ENCODE measurements around the gene NPEPL1. TPM values are rescaled to one million over a fixed set of nuclear protein-coding genes. Genes with fewer than 3 reads are reported as not detected.

The NPEPL1 gene
- total RNA-seq, 1 experiment from 2014 or later: 71.6 TPM

DNA sequence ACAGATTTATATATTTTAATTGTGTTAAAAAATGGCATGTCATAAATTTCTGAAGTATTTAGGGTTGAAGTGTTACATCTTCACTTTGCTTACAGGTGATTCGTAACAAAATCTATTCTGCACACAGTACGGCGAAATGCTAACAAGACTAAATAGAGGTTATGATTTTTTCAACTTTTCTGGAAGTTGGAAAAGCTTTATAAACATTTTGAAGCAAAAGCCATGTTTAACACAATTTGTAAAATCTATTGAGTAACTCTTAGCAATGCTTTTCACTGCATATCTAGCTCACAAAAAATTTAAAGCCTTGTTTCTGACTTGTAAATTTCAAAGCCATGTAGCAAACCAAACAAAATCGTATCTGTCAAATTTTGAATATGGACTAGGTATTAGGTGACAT, 38.3 kb upstream of the NPEPL1 start:
- in situ Hi-C loops (cut with HindIII; ENCODE audit: low pct_unique_long_range_greater_than_20kb, low sequenced_read_pairs): no loop called here

DNA sequence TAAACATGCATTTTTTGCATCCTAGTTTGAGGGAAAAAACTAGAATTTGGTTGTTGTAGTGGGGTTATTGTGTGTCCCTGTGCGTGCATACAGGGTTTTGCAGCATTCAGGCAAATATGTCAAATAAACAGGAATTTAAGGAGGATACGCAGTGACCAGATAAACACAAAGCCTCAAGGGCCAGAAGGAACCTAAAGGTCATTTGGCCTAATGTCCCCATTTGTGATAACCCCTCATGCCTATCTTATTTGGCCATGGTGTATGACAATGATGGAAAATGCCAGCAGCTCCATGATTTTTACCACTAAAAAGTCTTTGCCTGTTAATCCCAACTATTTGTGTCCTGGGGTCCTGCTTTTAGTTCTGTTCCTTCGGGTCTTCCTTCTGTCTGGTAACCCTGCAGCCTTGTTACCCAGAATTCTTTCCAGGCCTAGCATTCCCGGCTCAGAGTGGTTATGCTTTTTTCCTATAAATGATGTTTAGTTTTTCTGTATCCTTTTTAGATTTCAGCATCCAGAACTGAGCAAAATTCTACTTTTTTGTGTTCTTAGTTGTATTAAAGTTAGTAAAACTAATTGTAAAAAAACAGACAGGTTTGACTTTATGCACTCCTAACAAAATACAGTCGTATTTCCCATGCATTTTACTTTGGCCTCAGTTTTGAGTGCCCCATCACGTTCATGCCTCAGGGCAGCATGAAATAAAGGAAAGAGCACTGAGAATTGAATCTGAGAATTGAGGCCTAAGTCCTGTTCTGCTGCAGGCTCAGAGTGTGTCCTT, 37.1 kb upstream of the NPEPL1 start:
- in situ Hi-C loops (cut with HindIII; ENCODE audit: low pct_unique_long_range_greater_than_20kb, low sequenced_read_pairs): no loop called here
- DNase-seq (ENCODE audit: low read depth): no peak

More for the DNA sequence above, 38.3 kb upstream of the NPEPL1 start:
- DNase-seq (ENCODE audit: low read depth): no peak

DNA sequence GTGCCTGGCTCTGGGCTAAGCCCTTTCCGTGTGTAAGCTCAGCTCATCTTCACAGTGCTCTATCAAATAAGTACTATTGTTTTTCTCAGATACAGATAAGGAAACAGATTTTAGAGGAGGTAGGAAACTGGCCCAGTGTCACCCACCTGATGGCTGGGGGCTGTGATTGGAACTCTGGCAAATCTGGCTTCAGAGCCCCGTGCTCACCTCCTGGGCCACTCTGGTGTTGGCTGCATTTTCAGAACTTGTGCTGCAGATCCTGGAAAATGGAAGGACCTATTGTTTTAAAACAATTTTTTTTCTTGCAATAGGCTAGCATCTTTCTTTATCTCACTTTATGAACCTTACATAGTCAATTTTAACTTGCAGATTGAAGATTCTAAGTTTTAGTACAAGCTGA, 35.8 kb upstream of the NPEPL1 start:
- in situ Hi-C loops (cut with HindIII; ENCODE audit: low pct_unique_long_range_greater_than_20kb, low sequenced_read_pairs): no loop called here

DNA sequence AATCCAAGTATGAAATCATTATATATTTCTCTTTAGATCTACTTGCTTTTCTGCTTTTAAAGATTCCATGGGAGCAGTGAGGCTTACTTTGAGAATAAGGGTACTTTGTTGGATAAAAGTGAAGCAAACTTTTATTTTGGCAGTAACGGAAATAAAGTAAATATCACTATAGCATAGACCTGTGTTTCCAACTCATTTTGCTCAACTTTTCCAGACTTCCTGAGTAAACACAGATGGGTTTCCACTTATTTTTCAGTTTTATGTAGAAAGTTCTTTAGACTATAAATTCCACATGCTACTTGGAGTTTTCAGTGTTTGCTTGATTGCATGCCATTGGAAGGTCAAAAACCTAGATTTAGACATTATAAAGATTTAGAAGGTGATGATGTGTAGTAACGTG, 35.3 kb upstream of the NPEPL1 start:
- no peak for DNase-seq (ENCODE audit: low read depth)
- in situ Hi-C loops (cut with HindIII; ENCODE audit: low pct_unique_long_range_greater_than_20kb, low sequenced_read_pairs): no loop called here

More for the DNA sequence above, 35.8 kb upstream of the NPEPL1 start:
- no peak for DNase-seq (ENCODE audit: low read depth)

DNA sequence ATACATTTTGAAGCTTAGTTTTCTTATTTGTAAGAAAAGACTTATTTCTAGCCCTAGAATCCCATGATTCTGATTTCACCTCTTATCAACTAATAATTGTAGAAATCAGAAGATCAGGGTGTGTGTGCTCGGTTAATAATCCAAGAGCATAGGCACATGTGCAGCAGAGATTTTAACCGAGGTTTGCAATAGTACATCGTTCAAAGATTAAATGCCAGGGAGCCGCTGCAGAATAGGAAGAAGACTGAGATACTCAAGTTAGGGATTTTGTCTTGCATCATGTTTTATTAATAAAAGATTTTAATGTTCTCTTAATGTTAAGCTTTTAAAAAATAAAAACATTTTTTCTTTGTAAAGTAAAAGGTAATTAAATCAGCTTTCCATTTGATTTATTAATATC, 34.6 kb upstream of the NPEPL1 start:
- no peak for DNase-seq (ENCODE audit: low read depth)
- in situ Hi-C loops (cut with HindIII; ENCODE audit: low pct_unique_long_range_greater_than_20kb, low sequenced_read_pairs): no loop called here

DNA sequence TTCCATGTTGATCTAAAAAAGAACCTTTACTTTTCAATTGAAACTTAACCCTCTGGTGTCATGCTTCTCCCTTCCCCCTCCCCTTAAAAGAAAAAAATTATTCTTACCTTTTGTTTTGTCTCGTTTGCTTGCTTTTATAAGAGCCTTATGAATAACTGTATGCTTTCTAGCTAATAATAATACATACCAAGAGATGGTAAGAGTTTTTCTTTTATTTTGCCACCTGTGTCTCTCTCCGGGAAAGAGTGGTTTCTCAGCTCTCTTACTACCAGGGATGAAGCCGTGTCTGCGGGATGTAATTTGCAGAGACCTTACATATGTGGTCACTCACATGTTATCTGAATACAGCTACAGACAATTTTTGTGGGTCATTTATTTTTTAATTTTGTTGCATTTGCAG, 33.8 kb upstream of the NPEPL1 start:
- in situ Hi-C loops (cut with HindIII; ENCODE audit: low pct_unique_long_range_greater_than_20kb, low sequenced_read_pairs): no loop called here
- no peak for DNase-seq (ENCODE audit: low read depth)

DNA sequence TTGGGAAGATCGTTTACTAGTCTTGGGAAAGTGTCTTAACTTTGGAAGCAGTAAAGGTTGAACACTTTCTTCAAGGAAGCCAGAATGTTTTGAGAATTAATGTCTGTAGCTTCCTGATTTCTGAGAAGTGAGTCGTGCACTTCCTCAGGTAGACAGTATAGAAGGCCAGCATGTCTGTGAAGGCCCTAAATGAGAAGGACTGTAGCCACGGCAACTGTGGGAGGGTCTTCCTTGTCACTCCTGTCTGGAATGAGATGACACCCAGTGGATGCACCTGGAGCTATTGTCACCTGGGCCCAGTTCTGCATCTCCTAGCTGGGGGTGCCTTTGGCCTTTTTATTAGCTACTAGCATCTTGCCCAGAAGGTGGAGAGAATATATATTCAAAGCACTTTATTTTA, 32.8 kb upstream of the NPEPL1 start:
- in situ Hi-C loops (cut with HindIII; ENCODE audit: low pct_unique_long_range_greater_than_20kb, low sequenced_read_pairs): no loop called here
- DNase-seq (ENCODE audit: low read depth): no peak

DNA sequence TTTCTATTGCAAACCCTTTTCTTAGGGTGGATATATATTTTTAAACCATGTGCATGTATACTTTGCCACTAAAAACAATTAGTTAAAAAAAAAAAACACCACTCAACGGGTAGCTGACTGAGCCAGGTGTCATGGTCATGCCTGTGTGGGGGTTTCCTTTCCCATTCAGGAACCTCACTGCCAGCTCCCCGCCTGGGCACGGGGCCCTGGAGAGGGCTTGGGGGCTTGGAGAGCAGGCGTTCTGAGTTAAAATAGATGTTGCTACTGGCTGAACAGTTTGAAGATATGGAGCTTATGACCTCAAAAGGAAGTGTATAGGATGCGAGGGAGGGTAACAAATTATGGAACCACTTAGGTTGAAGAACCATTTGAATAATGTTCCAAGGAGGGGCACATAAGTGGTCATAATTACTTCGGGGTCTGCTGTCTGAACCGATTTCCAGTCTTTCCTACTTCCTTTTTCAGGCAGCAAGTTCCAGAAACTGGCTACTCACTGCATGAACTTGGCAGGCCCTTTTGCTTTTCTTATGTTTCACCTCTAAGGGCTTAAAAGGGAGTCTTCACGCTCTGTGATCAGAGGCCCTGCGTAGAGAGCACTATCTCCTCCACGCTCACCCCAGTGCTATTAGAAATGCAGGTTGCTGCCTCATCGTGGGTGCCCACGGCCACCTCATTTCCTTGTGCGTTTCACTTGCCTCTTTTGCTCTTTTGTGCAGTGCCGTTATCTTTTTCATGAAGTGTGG, 31.6 kb upstream of the NPEPL1 start:
- in situ Hi-C loops (cut with HindIII; ENCODE audit: low pct_unique_long_range_greater_than_20kb, low sequenced_read_pairs): no loop called here
- DNase-seq (ENCODE audit: low read depth): no peak

DNA sequence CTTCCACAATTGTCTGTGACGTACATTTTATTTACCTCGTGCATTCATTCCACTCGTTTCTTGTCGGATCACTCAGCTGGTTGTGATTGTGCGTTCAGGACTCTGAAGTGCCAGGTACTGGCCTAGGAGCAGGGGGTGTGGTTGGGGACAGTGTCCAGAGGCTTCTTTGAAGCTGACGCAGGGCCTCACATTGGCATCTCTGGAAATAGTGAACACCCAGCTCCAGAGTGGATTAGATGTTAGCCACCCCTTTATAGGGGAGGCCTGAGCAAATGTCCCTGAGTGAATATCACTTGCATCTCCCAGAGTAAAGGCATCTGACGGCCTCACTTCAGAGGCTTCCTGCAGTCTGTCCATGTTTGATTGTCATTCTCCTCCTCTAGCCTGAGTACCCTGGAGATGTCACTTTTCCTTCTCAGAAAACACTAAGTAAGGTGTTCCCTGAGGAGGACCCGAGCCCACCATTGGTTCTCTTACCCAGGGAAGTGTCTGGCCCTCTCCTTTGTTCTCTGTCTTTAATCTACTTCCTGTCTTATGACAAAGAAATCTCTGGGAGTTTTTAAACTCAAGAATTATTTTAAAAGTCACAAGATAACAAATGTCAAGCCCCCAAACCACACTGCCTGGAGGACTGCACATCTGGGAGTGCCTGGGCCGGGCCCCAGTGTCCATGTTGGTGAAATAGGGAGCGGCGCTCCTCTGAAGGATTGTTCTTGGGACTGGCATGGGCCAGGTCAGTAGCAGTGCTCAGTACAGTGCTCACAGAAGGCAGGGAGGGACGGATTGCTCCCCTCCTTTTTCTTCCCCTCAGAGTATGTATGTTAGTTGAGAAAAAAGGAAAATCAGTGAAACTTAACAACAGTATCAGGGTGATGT, 30.8 kb upstream of the NPEPL1 start:
- no peak for DNase-seq (ENCODE audit: low read depth)
- in situ Hi-C loops (cut with HindIII; ENCODE audit: low pct_unique_long_range_greater_than_20kb, low sequenced_read_pairs): no loop called here

DNA sequence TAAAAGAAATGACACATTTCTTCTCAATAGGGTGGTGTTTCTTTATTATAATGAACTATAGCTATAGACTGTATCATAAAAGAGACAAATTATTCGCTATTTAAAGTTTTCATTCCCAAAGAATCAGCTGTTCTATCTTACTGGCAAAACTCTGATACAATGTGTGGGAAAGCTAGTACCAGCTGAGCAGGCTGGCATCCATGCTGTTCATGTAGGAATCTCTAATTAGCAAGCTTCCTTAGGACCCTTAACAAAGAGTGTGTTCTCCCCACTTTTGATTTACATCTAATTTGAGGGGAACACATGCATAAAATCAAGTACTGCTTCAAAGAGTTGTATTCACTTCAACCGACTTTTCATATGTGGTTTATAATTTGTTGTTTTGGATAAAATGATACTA, 28.3 kb upstream of the NPEPL1 start:
- no peak for DNase-seq (ENCODE audit: low read depth)
- in situ Hi-C loops (cut with HindIII; ENCODE audit: low pct_unique_long_range_greater_than_20kb, low sequenced_read_pairs): no loop called here

DNA sequence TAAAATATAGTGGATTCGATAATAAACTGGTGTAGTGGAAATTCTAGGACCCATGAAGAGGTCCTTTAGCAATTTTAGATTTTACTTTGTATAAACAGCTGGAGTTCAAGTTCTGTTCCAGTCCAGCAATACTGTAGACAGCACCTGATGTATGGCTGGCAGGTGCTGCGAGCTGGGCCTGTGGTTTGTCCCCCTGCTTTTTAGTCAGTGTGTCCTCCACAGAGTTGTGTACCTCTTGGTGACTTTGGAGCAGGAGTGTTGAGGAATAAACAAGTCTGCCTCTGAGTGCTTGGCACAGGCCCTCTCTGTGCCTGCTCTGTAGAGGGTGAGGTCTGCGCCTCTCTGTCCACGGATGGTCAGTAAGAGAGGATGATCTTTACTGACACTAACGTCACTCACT, 27.7 kb upstream of the NPEPL1 start:
- no peak for DNase-seq (ENCODE audit: low read depth)
- in situ Hi-C loops (cut with HindIII; ENCODE audit: low pct_unique_long_range_greater_than_20kb, low sequenced_read_pairs): no loop called here

DNA sequence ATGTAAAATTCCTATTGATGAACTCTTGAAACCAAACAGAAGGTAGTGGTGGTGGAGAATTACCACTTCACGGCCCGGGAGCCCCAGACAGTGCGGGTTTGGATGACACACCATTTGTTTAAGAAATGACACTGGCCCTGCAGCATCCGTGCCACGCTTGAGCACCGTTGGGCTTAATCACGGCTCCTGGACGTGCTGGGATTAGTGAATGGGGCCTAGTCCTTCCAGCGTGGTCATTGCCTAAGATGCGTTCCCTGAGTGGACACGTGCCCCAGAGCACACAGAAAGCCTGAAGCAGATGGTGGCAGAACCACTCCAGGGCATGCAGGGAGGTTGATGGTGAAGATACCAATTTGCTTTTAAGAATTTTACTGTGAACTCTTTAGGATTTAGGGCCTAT, 27.0 kb upstream of the NPEPL1 start:
- peak; percentile 84 for DNase-seq (ENCODE audit: low read depth)

DNA sequence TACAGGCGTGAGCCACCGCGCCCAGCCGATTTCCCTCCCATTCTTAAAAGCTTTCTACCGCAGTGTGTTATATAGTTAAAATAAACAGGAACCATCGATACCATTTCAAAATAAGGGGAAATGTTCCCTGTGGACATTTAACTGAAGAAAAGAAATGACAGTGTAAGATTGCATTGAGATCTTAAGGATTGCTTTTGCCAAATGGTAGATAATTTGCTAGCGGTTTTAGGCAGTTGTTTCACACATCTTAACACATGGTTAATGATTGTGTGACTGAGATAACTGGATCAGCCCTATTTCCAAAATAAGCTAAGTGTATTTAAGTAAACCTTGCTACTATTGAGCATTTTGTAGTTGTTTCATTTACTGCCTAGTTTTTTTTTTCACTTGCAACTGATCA, 25.9 kb upstream of the NPEPL1 start:
- in situ Hi-C loops (cut with HindIII; ENCODE audit: low pct_unique_long_range_greater_than_20kb, low sequenced_read_pairs): no loop called here
- DNase-seq (ENCODE audit: low read depth): peak; percentile 67

More for the DNA sequence above, 27.0 kb upstream of the NPEPL1 start:
- in situ Hi-C loops (cut with HindIII; ENCODE audit: low pct_unique_long_range_greater_than_20kb, low sequenced_read_pairs): no loop called here

DNA sequence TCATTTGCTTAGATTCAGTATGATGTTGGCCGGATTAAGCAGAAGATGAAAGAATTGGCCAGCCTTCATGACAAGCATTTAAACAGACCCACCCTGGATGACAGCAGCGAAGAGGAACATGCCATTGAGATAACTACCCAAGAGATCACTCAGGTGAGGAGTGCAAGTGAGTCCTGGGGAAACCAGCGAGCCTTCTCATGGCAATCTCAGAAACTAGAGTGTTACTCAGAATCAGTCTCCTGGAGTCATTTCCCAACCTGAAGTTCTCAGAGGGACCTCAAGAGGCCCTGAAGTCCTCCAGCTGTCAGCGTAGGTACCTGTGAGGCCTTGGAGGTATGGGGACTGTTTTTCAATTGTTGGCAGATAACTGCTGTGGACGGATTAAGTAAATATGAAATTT, 24.6 kb upstream of the NPEPL1 start:
- in situ Hi-C loops (cut with HindIII; ENCODE audit: low pct_unique_long_range_greater_than_20kb, low sequenced_read_pairs): no loop called here

DNA sequence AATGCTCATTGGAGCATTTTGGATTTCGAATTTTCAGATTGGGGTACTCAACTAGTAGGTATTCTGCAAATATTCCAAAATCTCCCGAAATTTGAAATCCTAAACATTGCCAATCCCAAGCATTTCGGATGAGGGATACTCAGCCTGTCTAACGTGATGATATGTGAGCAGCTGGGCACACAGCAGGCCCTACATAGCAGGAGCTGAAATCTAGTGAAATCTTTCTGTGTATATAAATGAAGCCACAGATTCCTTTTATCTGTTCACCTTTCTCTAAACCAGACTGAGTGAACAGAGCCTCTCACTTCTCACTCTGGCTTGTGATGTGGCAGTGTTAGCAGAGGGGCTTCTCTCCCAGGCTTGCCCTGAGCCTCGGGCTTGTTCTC, 23.7 kb upstream of the NPEPL1 start:
- no peak for DNase-seq (ENCODE audit: low read depth)
- in situ Hi-C loops (cut with HindIII; ENCODE audit: low pct_unique_long_range_greater_than_20kb, low sequenced_read_pairs): no loop called here

More for the DNA sequence above, 24.6 kb upstream of the NPEPL1 start:
- no peak for DNase-seq (ENCODE audit: low read depth)

DNA sequence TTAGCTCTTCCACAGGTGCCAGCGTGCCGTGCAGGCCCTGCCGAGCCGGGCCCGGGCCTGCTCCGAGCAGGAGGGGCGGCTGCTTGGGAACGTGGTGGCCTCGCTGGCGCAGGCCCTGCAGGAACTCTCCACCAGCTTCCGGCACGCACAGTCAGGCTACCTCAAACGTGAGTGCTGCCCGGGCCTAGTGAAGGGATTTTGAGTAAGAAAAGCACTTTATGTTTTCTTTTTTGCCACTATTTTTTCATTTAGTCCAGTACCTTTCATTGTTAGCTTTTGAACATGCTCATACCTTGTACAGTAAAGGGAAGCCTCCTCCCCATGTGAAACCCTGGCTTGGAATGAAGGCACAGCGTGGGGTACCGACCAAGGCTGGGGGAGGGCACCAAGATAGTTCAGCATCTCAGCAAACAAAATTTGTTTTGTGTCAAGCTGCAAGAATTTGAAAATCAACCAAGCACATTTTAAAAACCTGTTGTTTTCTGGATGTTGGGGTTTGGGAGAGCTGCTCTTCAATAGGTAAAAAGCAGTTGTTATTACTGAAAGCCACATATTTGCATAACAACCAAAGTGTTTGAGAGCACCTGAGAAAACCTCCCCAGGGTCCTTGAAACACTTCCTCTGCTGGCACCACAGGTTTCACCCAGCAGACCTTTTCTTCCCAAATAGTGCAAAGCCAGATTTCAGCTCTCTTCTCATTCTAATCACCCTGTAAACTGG, 23.2 kb upstream of the NPEPL1 start:
- in situ Hi-C loops (cut with HindIII; ENCODE audit: low pct_unique_long_range_greater_than_20kb, low sequenced_read_pairs): no loop called here
- no peak for DNase-seq (ENCODE audit: low read depth)

DNA sequence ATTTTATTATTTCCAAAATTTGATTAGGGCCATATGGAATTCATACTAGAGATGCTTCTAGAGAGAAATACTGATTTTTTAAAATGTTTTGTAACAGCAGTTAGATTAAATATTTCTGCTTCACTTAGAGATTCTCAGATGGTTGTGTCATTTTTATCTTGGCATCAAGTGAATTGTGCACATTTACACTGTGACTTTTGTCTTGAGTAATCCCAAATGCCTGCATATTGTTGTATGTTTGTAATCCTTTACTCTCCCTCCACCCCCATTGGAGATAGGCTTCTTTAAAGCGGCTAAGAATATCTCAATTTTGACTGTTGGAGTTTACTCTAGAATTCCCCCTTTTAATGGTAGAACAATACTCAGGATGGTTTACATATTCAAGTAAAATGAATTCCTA, 22.5 kb upstream of the NPEPL1 start:
- DNase-seq (ENCODE audit: low read depth): no peak
- in situ Hi-C loops (cut with HindIII; ENCODE audit: low pct_unique_long_range_greater_than_20kb, low sequenced_read_pairs): no loop called here

DNA sequence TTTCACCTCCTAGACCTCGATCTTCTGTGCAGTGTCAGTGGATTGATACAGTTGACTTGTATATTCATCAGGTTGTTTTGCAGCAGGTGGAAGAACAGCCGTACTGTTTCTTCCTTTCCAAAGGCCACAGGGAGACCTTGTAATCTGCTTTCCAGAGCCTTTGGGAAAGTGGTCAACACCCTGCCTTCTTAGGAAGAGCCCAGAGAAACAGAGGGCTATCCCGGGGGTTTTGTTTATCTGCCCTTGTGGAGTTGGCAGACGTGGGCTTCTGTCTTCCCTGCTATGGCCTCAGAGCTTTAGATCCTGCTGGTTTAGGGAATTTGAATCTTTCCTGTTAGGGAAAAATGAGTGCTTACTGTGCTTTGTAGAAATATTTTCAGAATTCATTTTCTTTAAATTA, 21.9 kb upstream of the NPEPL1 start:
- in situ Hi-C loops (cut with HindIII; ENCODE audit: low pct_unique_long_range_greater_than_20kb, low sequenced_read_pairs): no loop called here
- no peak for DNase-seq (ENCODE audit: low read depth)
